K562 (cell line): ENCODE data around the gene CNNM2. TPM values are rescaled to one million over a fixed set of nuclear protein-coding genes. Genes with fewer than 3 reads are reported as not detected.

Experiments
- ATAC-seq: fragments of 200-7000 bp; cut with Tn5 transposase; 3 replicates; pipeline ENCODE4 v1.9.1; 2020; ENCODE audit warnings: moderate library complexity
- BruUV-seq: library from RNA; stranded (reverse); fragments of 400-500 nt; replicated peaks from 2 replicates; lab custom pipeline; 2021; lab: Mats Ljungman, UMichigan
- CTCF ChIA-PET: fragments of 300-600 bp; formaldehyde crosslinking; extraction: SDS; loops from one replicate; lab custom pipeline; 2021; ENCODE audit warnings: low intra/inter-chr PET ratio; lab: Yijun Ruan, JAX
- POLR2A ChIA-PET: fragments of 300-600, 350-650 bp; sonication (Branson Sonifier 250); formaldehyde crosslinking; extraction: SDS; loops from one replicate; lab custom pipeline; 2021; ENCODE audit warnings: antibody characterized with exemption, inconsistent platforms; lab: Yijun Ruan, JAX
- DNase-seq, 4 experiments: peaks; one replicate each; pipeline versions ENCODE4 v3.0.0 to v3.0.0-alpha.2; 2011 to 2018; ENCODE audit warnings: low spot score in 3 of 4, mixed read lengths in 3 of 4; ENCODE audit errors: extremely low read depth in 1 of 4
- FAIRE-seq: peaks from 2 replicates; lab custom pipeline; 2011; peaks lifted over from hg19 to GRCh38; lab: Jason Lieb, UNC
- H2AFZ ChIP-seq: 2 replicates; pipeline ENCODE4 v1.6.0; 2011; ENCODE audit warnings: low read depth, low read length, control low read depth, inconsistent platforms
- H3K27ac ChIP-seq: fragments of 200-600 bp; 3 replicates; pipeline ENCODE4 v1.8.0; 2011; ENCODE audit warnings: low read depth, mild to moderate bottlenecking, control low read depth, inconsistent platforms, low read length, moderate library complexity, mixed read lengths; ENCODE audit errors: extremely low read depth
- H3K27me3 ChIP-seq, 2 experiments: fragments of 300-600 bp in 1 of 2; 2 replicates in 1 of 2; 3 replicates in 1 of 2; pipeline versions ENCODE4 v1.6.0 to v1.8.0; 2011; ENCODE audit warnings: inconsistent platforms in 2 of 2, low read length in 2 of 2, mild to moderate bottlenecking in 1 of 2, mixed read lengths in 1 of 2, moderate library complexity in 1 of 2; ENCODE audit not compliant: control insufficient read depth in 2 of 2, insufficient read depth in 2 of 2
- H3K36me3 ChIP-seq: fragments of 300-600 bp; 3 replicates; pipeline ENCODE4 v1.8.0; 2011; ENCODE audit warnings: mild to moderate bottlenecking, low read length, inconsistent platforms; ENCODE audit not compliant: control insufficient read depth, insufficient read depth
- H3K4me1 ChIP-seq, 2 experiments: fragments of 200-600 bp in 1 of 2; replicated peaks in 1 of 2; 2 replicates in 1 of 2; 3 replicates in 1 of 2; pipeline versions ENCODE4 v1.5.1 to v1.8.0; 2011; ENCODE audit warnings: inconsistent platforms in 2 of 2, low read length in 2 of 2, mild to moderate bottlenecking in 1 of 2, mixed read lengths in 1 of 2, moderate library complexity in 1 of 2; ENCODE audit not compliant: control insufficient read depth in 2 of 2, insufficient read depth in 2 of 2
- H3K4me2 ChIP-seq: 2 replicates; pipeline ENCODE4 v1.6.1; 2011; ENCODE audit warnings: low read length, control low read depth, inconsistent platforms, mixed read lengths; ENCODE audit not compliant: insufficient read depth
- H3K4me3 ChIP-seq: fragments of 200-600 bp; sonication (generic), shearing (Covaris generic); 2 replicates; pipeline ENCODE4 v1.5.1; 2016; ENCODE audit warnings: control low read depth, inconsistent platforms
- H3K79me2 ChIP-seq: fragments of 200-600 bp; 3 replicates; pipeline ENCODE4 v1.8.0; 2011; ENCODE audit warnings: low read length, inconsistent platforms; ENCODE audit not compliant: control insufficient read depth, insufficient read depth
- H3K9ac ChIP-seq, 2 experiments: 2 replicates each; pipeline versions ENCODE4 v1.6.0 to v1.6.1; 2011; ENCODE audit warnings: low read depth in 2 of 2, low read length in 2 of 2, control low read depth in 1 of 2, inconsistent platforms in 1 of 2, mild to moderate bottlenecking in 1 of 2, mixed read lengths in 1 of 2; ENCODE audit not compliant: insufficient read depth in 1 of 2
- H3K9me1 ChIP-seq: one replicate; pipeline ENCODE4 v1.6.0; 2011; ENCODE audit warnings: inconsistent platforms, mild to moderate bottlenecking, low read length, moderate library complexity; ENCODE audit not compliant: control insufficient read depth, insufficient read depth
- H3K9me3 ChIP-seq: replicated peaks from 2 replicates; pipeline ENCODE4 v1.5.1; 2011; ENCODE audit warnings: low read depth, low read length, inconsistent platforms; ENCODE audit not compliant: control insufficient read depth, insufficient read depth
- H4K20me1 ChIP-seq: replicated peaks from 2 replicates; pipeline ENCODE4 v1.6.1; 2011; ENCODE audit warnings: low read length, inconsistent platforms, mixed read lengths; ENCODE audit not compliant: control insufficient read depth, insufficient read depth
- ADNP ChIP-seq: fragments of 200-800 bp; sonication (Bioruptor generic); IDR thresholded peaks from 2 replicates; pipeline ENCODE4 v1.6.1; 2016; ENCODE audit warnings: missing genetic modification characterization, missing compliant biosample characterization
- CUX1 ChIP-seq: fragments of 200-800 bp; sonication (Bioruptor generic); IDR thresholded peaks from 2 replicates; pipeline ENCODE4 v1.6.1; 2016; ENCODE audit warnings: missing genetic modification characterization, missing compliant biosample characterization
- DLX4 ChIP-seq: fragments of 250-450 bp; sonication (Bioruptor Pico); IDR thresholded peaks from 2 replicates; pipeline ENCODE4 v1.6.1; 2021; ENCODE audit warnings: mild to moderate bottlenecking
- FOXJ2 ChIP-seq: fragments of 200-800 bp; sonication (Bioruptor generic); IDR thresholded peaks from 2 replicates; pipeline ENCODE4 v1.6.1; 2016; ENCODE audit warnings: missing genetic modification characterization, missing compliant biosample characterization
- GATAD2A ChIP-seq: fragments of 450-650 bp; IDR thresholded peaks from 2 replicates; pipeline ENCODE4 v1.6.1; 2017
- MAFK ChIP-seq: IDR thresholded peaks from 2 replicates; pipeline ENCODE4 v1.6.1; 2011; ENCODE audit warnings: low read length, improper control_type of control experiment
- NR2C1 ChIP-seq, 2 experiments: fragments of 450-650 bp; IDR thresholded peaks; 2 replicates each; pipeline ENCODE4 v1.6.1; 2017; ENCODE audit warnings: mild to moderate bottlenecking in 2 of 2, antibody characterized with exemption in 1 of 2, inconsistent platforms in 1 of 2, missing compliant biosample characterization in 1 of 2, missing genetic modification characterization in 1 of 2
- RBM14 ChIP-seq: fragments of 200-400 bp; formaldehyde crosslinking; IDR thresholded peaks from 2 replicates; pipeline ENCODE4 v1.6.1; 2018; ENCODE audit warnings: low read depth, mild to moderate bottlenecking, low read length, moderate library complexity, borderline replicate concordance; ENCODE audit not compliant: insufficient read depth
- RNF219 ChIP-seq: fragments of 250-450 bp; sonication (Bioruptor Pico); IDR thresholded peaks from 2 replicates; pipeline ENCODE4 v1.5.0; 2022; ENCODE audit warnings: mild to moderate bottlenecking
- ZBTB17 ChIP-seq: fragments of 450-650 bp; formaldehyde crosslinking; IDR thresholded peaks from 2 replicates; pipeline ENCODE4 v1.4.0; 2020; ENCODE audit warnings: mild to moderate bottlenecking
- WGBS: fragments of 100-300 bp; shearing (Covaris generic); methylation state at CpG from one replicate; pipeline ENCODE4 v1.1.6; 2016; ENCODE audit warnings: low coverage, mixed read lengths; ENCODE audit not compliant: insufficient coverage; ENCODE audit errors: missing lambda C conversion rate; 5-methylcytosine and 5-hydroxymethylcytosine counted together
- in situ Hi-C: fragments of 300-500 bp; cut with MboI; formaldehyde crosslinking; loops from 4 replicates; pipeline ENCODE4 v1.15.0; 2018; ENCODE audit warnings: inconsistent platforms, mixed read lengths
- intact Hi-C: fragments of 100-400 bp; cut with micrococcal nuclease; formaldehyde crosslinking; loops from 2 replicates; pipeline ENCODE4 v1.14.2; 2022
- polyA plus RNA-seq, 8 experiments: library from polyadenylated mRNA; depleted of rRNA in 4 of 8; stranded (reverse) in 5 of 8; unstranded in 3 of 8; fragments of >200 nt; fragmentation: Nextera tagmentation in 2 of 8; fragmentation: Illumina TruSeq in 1 of 8; extraction: Ambion mirVana in 2 of 8; extraction: Trizol in 1 of 8; gene quantifications; 2 replicates each; pipeline versions ENCODE4 v1.2.1 to v1.2.3, GENCODE V29; 2011 to 2014; ENCODE audit warnings: inconsistent platforms in 1 of 8, missing spikeins in 1 of 8
- total RNA-seq, 7 experiments: library from RNA; depleted of rRNA in 6 of 7; stranded (reverse); fragments of >200 nt in 6 of 7; fragmentation: Illumina TruSeq in 2 of 7; extraction: Trizol in 2 of 7; gene quantifications; 2 replicates each; pipeline versions ENCODE4 v1.2.1 to v1.2.3, GENCODE V29; 2011 to 2021; ENCODE audit warnings: low replicate concordance in 1 of 7

The CNNM2 gene
- total and polyA plus RNA-seq, 9 of the 15 experiments (the other 6 are each of a cell fraction or from before 2014, with no cell fraction given): 0.21 to 5.0 (median 1.3) TPM

GRCh38 chr10:103111031-103111917, 193.2 kb downstream of the CNNM2 start:
- no peak overlapping the region for H2AFZ ChIP-seq
- no peaks in the 10 kb centered on the region for H3K36me3 ChIP-seq
- H3K4me1 ChIP-seq: no peaks in the 10 kb centered on the region
- no peak overlapping the region for H3K27ac ChIP-seq
- FAIRE-seq: no peak
- H3K9me3 ChIP-seq: no peaks in the 10 kb centered on the region
- TF ChIP-seq RNF219 (CRISPR knock-in tag): no peak
- TF ChIP-seq ZBTB17 (CRISPR knock-in tag): no peak
- TF ChIP-seq ADNP (tag): no peak
- no peak for TF ChIP-seq MAFK
- no peak for TF ChIP-seq CUX1
- TF ChIP-seq FOXJ2: no peak
- no peak for TF ChIP-seq GATAD2A
- no peak for TF ChIP-seq NR2C1 (IDR thresholded peaks at IDR 0.05)
- no peak for TF ChIP-seq NR2C1 (tag; IDR thresholded peaks at IDR 0.05)
- no peak for TF ChIP-seq DLX4 (CRISPR knock-in tag)
- TF ChIP-seq RBM14: no peak
- DNase-seq: no peak
- ChIA-PET CTCF (no interaction called here), POLR2A (interaction anchor here (0.6 kb wide), 1 partner anchor 162 kb away, joined by 3 read pairs; no protein-coding TSS in a partner anchor)
- no peaks in the 10 kb centered on the region for H3K79me2 ChIP-seq
- 65% methylated on average over 2 of the region's 2 CpGs for WGBS
- H3K4me3 ChIP-seq: no peak overlapping the region
- no TSS peak for BruUV-seq
- H3K9ac ChIP-seq: no peak overlapping the region
- no peaks in the 10 kb centered on the region for H3K27me3 ChIP-seq
- H4K20me1 ChIP-seq: no peaks in the 10 kb centered on the region
- no peak for ATAC-seq
- in situ Hi-C loops (no loop called here), intact Hi-C loops (no loop called here)
- H3K9me1 ChIP-seq: no peaks in the 10 kb centered on the region
- H3K4me2 ChIP-seq: no peak overlapping the region
